ENCODE results near the gene NAPEPLD.
A peak's percentile ranks its signal among the peaks of the same experiment; 100 is the strongest.

DNA sequence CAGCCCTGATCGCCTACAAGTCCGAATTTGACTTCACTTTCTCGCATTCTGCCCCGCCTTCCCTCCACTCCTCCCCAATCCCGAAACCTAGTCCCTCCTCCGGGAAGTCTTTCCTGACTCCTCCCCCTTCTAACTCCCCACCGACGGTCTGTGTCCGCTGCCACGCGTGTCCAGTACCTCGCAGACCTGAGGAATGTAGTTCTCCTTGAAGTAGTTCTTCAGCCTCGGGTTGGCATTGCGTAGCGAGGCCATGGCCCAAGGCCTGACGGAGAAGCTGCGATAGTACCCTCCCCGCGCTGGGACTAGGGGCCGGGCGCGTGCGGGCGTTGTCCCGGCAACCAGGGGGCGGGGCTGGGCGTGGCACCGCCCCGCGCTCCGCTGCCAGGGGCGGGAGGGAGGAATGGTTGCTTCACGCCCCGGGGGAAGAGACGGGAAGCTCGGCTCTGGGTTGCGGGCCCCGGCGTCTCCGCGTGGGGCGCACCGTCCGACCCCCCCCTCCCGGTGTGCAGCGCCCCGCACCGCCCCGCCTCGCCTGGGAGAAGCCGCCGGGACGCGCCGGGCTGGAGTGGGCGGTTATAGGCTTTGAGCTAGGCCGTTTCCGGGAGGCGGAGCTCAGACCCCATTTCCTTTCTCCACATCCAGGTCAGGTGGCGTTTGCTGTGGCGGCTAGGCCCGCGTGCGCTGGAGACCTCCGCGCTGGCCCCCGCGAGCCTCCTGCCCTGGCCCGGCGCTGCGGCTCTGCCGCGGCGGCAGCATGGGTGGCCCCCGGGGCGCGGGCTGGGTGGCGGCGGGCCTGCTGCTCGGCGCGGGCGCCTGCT is 74.2 kb downstream of the NAPEPLD start, which contains the start of the genes ARMC10 and FBXL13:
- TF ChIP-seq SMC3 (conservative IDR thresholded peaks at IDR 0.05; ENCODE audit: poor library complexity): peak; percentile 21
- TF ChIP-seq, protein P1, sequence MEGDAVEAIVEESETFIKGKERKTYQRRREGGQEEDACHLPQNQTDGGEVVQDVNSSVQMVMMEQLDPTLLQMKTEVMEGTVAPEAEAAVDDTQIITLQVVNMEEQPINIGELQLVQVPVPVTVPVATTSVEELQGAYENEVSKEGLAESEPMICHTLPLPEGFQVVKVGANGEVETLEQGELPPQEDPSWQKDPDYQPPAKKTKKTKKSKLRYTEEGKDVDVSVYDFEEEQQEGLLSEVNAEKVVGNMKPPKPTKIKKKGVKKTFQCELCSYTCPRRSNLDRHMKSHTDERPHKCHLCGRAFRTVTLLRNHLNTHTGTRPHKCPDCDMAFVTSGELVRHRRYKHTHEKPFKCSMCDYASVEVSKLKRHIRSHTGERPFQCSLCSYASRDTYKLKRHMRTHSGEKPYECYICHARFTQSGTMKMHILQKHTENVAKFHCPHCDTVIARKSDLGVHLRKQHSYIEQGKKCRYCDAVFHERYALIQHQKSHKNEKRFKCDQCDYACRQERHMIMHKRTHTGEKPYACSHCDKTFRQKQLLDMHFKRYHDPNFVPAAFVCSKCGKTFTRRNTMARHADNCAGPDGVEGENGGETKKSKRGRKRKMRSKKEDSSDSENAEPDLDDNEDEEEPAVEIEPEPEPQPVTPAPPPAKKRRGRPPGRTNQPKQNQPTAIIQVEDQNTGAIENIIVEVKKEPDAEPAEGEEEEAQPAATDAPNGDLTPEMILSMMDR (IDR thresholded peaks at IDR 0.05; ENCODE audit: poor library complexity, severe bottlenecking): peak; percentile 64
- no peak for TF ChIP-seq POLR2AphosphoS5 (IDR thresholded peaks at IDR 0.05)
- no peak for TF ChIP-seq EZH2 (IDR thresholded peaks at IDR 0.05; ENCODE audit: borderline replicate concordance, insufficient read depth, low read length, poor library complexity, severe bottlenecking)
- peak; percentile 87 for TF ChIP-seq MXI1 (conservative IDR thresholded peaks at IDR 0.05; ENCODE audit: poor library complexity, severe bottlenecking)
